GM19395 (cell line): ENCODE measurements around the gene CAST.
"Not testable (repeated sequence)": the region's sequence is repeated elsewhere in the genome, so short reads cannot be mapped to it uniquely, and the experiment has no call there.

Source experiments
- ATAC-seq: cut with Tn5 transposase; IDR thresholded peaks from one replicate; pipeline ENCODE4 v1.9.1; 2021; ENCODE audit warnings: mild to moderate bottlenecking, moderate library complexity; ENCODE audit not compliant: unreplicated experiment

The CAST gene, protein sequence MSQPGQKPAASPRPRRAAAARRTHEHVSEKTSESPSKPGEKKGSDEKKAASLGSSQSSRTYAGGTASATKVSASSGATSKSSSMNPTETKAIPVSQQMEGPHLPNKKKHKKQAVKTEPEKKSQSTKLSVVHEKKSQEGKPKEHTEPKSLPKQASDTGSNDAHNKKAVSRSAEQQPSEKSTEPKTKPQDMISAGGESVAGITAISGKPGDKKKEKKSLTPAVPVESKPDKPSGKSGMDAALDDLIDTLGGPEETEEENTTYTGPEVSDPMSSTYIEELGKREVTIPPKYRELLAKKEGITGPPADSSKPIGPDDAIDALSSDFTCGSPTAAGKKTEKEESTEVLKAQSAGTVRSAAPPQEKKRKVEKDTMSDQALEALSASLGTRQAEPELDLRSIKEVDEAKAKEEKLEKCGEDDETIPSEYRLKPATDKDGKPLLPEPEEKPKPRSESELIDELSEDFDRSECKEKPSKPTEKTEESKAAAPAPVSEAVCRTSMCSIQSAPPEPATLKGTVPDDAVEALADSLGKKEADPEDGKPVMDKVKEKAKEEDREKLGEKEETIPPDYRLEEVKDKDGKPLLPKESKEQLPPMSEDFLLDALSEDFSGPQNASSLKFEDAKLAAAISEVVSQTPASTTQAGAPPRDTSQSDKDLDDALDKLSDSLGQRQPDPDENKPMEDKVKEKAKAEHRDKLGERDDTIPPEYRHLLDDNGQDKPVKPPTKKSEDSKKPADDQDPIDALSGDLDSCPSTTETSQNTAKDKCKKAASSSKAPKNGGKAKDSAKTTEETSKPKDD

DNA sequence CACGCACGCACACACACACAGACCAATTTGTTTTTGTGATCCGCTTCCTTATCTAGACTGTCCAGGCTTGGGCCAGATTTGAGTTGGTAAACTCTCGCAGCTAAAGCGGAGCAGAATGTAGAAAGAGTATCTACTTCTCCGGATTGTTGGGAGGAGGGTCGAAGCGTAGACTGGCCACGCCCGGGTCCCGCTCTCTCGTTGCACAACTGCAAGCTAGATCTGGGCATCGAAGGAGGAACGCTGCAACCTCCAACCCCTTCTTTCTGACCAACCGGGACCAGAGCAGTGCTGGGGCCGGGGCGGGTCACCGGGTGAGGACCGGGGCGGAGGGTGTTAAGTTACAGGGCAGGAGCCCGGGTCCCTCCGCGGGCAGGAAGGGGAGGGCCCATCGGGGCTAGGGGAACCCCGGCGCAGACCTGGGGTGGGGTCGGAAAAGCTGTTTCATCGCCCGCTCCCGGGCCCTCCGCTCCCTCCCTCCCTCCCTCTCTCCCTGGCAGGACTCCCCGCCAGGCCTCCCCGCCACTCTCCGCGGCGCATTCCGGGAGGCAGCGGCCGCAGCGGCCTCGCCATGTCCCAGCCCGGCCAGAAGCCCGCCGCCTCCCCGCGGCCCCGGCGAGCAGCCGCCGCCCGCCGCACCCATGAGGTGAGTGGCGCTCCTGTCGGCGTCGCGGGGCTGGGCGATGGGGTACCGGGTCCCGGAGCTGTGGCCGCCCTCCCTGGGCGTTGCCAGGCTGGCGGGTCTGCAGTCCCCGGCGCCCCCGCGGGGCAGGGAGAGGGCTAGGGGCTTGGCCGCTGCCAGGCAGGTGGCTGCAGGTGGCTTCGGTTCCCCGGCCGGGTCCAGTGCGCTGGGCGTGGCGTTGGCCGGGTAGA, at the start of gene CAST:
Gene CAST (plus strand): TSS at position 522 of the 870 bp plus-strand sequence. CDS start 47 bp downstream, at position 569.
- ATAC-seq, result peak; percentile 62

DNA sequence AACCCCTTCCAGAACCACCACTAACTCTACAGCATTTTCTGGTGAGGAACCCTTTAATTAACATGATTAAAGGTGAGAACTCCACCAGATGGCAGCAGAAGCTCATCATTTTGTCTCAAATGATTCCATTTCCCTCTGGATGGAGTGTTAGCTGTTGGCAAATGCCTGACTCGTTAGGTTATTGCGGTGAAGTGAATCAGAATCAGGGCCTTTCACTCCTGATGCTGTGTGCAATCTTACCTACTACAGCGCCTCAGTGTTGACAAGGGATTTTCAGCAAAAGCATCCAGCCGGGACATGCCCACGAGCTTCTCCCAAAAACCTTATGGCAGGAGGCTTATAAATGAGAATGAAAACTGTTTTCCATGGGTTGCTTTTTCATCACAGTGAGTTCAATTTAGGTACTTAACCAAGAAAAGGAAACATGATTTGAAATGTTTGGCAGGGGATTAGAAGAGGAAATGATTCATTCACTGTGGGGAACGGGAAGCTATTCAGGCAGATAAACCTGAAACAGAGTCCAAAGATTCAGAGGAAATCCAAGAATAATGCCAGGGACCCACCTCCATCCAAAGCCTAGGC, 48.0 kb upstream of the CAST start:
- peak; percentile 76 for ATAC-seq

DNA sequence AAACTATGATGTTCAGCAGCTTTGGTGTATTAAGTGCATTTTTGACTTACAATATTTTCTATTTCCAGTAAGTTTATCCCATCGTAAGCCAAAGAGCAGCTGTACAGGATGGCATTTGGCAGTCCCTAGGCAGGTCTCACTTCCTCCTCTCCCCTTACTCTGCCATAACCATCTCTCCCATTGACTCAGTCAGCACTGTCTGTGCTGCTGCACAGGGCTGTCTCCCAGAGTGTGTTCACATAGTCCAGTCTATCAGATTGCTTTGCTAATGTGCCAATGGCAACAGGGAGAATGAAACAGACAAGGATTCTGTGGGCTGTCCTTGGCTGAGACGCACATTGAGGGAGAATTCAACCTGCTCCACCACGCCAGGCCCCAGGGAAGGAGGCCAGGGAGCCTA, 47.0 kb upstream of the CAST start:
- no peak for ATAC-seq

DNA sequence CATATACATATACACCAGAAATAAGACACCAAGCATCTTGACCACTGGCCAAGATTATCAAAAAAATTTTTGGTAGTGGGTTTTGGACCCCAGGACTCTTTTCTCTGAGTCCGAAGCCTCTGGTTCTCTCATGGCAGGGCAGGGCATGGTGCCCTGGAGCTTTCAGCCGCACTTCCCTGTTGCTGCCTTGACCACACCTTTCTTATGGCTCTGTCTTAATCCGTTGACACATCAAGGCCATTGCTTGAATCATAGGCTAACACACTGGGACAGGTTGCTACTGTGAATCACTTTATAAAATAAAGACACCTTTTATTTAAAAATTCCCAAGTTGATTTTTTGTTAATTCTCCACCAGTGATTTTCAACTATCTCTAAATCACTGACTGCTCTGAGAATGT, 45.4 kb upstream of the CAST start:
- no peak for ATAC-seq

DNA sequence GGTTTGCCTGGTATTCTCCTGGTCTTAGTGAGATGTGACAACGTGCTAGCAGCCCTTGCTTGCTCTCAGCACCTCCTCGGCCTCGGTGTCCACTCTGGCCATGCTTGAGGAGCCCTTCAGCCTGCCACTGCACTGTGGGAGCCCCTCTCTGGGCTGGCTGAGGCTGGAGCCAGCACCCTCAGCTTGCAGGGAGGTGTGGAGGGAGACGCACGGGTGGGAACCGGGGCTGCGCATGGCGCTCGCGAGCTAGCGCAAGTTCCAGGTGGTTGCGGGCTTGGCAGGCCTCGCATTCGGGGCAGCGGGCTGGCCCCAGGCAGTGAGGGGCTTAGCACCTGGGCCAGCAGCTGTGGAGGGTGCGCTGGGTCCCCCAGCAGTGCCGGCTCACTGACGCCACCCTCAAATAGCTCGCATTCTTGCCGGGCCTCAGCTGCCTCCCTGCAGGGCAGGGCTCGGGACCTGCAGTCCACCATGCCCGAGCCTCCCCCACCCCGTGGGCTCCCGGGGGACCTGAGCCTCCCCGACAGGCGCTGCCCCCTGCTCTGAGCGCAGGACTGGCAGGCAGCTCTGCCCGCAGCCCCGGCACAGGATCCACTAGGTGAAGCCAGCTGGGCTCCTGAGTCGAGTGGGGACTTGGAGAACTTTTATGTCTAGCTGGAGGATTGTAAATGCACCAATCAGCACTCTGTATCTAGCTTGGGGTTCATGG, 43.7 kb upstream of the CAST start:
- not testable (repeated sequence) for ATAC-seq

DNA sequence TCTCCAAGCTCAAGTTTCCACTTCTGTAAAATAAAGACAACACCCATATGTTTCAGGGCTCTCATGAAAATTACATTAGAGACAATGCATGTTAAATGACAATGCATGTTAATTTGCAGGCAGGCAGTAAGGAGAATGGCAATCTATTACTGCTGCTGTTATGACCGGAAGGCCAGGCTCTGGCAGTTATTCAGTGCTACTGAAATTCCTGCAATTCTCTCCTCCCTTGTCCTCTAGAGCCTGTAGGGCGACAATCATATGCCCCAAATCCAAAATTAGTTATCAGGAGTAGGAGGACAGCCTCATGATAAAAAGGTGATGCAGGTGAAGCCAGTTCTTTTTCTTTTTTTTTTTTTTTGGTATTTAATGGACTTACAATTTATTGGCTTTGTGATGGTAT, 42.2 kb upstream of the CAST start:
- no peak for ATAC-seq

DNA sequence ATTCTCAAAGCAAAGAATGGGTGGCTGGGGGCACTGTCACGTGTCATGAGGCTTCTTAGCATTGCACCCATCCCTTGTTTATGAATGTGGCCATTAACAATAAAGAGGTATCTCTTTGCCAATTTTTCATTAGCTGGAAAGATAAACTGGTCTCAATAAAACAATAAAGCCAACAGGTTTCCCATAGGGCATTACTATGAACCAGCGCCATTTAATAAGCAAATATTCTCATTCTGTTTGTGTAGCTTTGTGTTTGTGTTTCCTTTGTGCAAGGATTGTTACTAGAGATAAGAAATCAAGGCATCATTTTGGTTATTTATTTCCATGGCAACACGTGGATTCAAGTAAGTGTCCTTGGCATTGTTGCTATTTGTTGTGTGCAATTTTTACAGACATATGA, 37.6 kb upstream of the CAST start:
- no peak for ATAC-seq

DNA sequence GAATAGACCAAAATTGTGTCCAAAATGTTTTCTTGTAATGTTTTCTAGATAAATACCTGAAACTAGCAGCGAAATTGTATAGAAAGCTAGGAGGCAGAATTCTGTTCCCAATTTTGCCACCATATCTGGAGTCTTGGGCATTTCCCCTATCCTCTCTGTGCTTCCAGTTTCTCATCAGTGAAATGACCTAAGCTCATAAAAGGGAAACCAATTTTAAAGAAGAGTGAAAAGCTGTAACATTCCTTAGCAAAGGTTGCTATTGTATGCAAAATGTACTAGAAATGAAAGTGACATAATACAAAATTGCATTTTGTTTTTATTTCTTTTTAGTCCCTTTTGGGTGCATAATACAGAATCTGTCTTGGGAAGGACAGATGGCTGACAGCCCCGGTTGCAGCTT, 36.8 kb upstream of the CAST start:
- ATAC-seq, result no peak

DNA sequence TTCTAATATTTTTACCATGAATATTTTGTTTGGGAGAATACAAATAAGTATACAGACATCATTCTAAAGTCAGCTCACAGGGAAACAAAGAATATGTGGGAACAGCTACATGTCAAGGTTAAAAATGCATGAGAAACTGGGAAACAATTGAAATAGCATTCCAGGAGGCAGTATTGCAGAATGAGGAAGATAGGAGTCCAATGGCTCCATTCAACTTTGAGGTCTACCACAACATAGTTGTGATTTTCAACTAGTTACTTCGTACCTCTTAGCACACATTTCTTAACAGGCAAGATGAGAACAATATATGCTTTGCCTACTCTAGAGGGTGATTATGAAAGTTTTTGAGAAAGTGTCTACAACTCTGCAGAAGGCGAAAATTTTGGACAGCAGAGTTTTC, 35.2 kb upstream of the CAST start:
- ATAC-seq, result no peak

DNA sequence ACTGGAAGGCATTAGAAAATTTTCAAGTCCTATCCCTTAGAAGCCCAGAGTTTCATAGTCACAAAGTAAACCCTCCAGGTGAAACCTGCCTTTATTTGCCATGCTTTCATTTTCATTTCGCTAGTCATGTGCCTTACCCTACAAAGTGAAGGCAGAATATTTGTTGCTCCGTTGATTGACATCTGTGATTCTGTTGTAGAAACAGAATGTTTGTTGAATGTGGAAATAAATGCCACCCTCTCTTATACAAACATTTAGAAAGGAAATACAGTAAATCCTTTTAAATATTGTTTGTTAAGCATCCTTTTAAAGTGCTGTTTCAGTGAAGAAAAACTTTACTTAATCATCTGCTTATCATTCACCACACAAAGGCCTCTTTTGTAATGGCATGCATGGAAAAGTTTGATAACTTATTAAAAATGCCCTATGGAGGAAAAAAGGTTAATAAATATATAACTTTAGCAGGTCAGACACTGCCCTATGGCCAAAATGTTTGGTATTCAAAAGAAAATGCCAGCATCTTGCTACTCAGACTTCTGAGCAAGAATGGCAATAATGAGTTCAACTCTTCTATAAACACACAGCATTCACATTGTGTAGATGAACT, 34.3 kb upstream of the CAST start:
- ATAC-seq, result no peak

DNA sequence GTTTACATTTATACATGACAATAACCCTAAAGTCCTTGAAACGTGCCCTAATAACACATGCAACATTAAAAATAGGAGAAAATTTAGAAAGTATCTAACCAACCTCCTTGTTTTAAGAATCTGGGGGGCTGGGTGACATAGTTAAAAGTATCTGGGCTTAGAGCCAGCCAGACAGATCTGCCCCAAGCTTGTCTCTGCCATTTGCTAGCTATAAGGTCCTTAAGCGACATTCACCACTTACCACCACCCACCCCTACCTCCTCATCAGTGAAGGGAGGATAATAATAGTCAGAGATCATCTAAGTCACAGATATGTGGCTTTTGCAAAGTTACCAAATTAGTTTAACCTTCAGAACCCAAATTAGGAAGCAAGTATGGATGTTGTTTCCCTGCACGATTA, 33.8 kb upstream of the CAST start:
- no peak for ATAC-seq

DNA sequence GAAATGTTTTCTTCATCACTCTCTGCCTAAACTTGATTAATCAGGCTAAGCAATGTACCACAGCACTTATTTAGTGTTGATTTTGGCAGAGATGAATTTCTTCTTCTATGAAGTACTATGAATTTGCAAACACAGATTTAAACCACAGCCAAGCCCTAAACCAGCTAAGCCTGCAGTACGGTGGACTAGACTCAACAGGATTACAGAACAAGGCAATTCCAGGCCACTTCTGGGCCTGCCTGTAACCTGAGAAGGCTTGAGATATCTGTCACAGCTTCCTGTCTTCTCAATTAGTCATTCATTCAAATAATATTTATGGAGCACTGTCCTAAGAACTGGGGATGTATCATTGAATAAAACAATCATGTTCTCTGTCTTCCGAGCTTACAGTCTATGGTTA, 32.4 kb upstream of the CAST start:
- ATAC-seq, result no peak

DNA sequence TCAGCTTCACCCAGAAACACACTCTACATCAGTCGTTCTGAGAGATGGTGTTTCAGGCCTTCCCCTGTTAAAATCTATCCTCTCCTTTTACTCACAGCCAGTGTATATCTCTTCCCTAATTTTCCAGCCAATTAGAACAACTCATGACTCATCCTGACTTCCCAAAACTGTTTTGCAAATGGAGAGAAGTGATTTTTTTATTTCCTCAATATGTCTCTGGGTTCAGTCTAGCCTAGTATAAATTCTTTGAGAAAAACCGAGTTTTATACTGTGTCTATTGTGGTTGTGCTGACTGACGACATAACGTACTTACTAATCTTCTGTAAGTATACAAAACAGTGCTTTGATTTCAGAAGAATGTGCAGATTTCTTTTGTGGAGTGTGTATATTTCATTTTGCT, 28.4 kb upstream of the CAST start:
- no peak for ATAC-seq

DNA sequence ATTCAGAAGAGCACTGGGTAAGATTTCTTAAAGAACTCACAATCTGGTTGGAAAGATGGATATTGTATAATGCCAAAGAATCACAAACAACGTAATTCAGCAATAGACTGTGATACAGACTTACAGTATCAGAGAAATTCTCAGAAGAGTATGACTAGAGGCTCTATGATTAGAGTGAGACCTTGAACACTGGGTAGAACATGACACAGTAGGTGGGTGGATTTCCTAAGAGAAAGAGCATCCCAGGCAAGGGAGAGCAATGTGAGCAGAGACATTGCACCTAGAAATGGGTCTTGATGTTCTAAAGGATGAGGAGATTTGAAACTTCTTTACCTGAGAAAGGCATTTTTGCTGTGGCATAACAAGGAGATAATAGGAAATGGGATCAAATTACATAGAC, 27.3 kb upstream of the CAST start:
- ATAC-seq, result no peak

DNA sequence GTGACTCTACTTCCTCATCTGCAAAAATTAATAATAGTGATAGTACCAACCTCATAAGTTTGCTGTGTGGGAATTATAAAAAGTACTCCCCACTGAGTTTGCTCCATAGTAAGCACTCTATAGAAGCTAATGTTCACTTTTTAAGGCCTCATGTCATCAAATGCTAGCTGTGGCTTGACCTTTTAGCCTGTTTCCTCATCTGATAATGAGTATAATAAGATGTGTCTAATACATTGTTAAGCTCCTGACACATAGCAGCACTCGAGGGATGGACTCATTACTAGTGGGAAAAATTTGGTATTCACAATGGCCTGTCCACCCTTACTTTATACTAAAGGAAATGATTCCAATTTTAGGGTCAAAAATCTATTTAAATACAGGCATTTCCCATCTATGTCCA, 26.1 kb upstream of the CAST start:
- ATAC-seq, result no peak

DNA sequence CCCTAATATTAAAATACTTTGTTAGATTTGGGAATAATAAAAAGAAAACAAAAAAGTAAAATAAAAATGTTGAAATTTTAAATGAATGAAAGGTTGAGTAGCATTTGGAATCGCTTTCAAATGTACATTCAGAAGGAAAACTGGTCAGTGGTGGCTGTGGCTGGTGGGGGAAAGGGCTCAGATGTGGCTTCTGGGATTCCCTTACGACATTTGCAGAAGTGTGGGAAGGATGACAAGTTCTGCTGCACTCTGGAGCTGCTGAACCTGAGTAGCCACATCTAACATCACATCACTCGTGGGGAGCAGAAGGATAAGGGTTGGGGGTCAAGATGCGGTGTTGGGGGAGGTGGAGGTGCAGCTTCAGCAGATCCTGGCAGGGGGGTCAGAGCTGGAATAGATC, 25.6 kb upstream of the CAST start:
- no peak for ATAC-seq

DNA sequence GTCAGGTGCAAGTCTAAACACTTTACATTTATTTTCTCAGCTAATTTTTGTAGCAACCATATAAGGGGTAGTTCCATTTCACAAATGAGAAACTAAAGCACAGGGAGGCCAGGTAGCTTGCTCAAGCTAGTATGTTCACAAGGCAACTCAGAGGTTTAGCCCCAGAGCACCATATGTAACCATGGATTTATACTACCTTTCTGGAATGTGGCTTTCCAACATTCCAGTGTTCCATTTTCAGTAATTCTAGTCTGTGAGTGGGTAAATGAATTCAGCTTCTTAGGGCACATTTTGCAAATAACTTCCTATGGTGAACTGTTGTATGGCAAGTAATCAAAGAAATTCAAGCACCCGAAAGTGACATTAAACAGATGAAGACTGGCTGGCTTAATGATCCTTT, 25.0 kb upstream of the CAST start:
- ATAC-seq, result no peak

DNA sequence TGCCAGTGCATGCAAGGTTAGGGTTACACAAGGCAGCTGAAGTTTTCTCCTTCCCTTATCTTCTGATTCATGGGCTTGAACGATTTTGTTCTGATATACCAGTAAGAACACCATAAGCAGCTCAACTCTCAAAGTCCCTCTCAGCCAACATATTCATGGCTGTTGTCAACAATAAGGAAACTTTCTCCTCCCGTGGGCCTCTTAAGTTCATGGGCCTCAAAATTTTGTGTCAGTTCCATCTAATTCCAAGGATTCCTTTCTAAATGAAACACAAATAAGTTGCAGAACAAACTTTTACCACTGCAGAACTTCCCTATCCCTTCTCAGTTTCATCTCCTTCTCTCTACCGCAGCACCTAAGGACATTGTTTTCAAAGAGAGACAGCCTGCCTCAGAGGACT, 23.6 kb upstream of the CAST start:
- no peak for ATAC-seq

DNA sequence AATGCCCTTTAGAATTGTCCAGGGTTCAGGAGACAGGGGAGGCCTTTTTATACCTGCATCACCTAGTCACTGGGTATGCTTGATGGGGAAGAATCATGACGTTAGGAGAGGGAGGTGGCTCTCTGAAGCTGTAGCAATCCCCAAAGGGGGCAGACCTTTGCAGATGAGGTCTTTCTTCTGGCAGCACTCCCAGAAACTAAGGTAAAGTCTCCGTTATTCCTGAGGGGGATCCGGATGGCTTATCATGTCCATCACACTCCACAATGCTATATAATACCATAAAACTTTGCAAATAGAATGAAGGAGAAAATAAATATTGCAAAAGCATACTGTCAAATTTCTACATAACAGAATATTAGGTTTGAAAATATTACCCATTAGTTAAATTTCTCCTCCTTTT, 21.5 kb upstream of the CAST start:
- ATAC-seq, result no peak
